NCI-H2081 treated with DMSO at 0.1 percent for 48 hours (cell line): ENCODE data around the gene CDH4.
"Not testable (repeated sequence)": the region's sequence is repeated elsewhere in the genome, so short reads cannot be mapped to it uniquely, and the experiment has no call there.

ENCODE experiments used
- DNase-seq: peaks from one replicate; lab custom pipeline; 2025; lab: John Stamatoyannopoulos, UW

The CDH4 gene

DNA sequence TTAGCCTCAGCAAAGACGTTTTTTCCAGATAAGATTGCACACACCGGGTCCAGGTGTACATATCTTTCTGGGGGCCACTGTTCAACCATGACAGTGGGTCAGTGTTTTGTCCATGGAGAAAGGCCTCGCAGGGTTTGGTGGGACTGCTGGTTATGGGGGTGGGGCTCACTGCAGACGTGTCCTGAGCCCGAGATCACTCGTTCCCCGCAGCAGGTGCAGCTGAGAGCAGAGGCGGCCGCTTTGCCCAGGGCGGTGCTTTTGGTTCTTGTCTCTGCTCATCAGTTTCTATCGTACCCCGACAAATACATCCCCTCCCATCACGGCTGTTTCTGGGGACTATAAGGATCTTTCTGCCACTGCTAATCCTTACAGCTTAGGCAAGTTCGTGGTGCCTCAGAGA, 166.9 kb downstream of the CDH4 start:
- no peak for DNase-seq

DNA sequence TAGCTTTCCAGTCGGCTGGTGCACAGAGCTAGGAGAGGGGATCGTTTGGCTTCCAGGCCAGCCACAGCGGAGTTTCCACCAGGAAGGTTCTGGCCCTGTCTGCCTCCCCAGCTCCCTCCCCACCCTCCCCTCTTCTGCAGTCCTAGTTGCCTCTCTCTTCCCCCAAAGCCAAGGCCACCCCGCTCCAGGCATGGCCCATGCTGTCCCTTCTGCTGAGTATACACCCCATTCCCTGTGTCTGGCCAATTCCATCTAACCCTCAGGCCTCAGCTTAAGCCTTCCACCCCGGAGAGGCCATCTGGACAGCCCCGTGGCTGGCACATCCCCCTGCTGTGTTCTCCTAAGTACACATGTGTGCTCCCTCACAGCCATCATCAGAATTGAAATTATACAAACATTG, 167.4 kb downstream of the CDH4 start:
- DNase-seq, result no peak

DNA sequence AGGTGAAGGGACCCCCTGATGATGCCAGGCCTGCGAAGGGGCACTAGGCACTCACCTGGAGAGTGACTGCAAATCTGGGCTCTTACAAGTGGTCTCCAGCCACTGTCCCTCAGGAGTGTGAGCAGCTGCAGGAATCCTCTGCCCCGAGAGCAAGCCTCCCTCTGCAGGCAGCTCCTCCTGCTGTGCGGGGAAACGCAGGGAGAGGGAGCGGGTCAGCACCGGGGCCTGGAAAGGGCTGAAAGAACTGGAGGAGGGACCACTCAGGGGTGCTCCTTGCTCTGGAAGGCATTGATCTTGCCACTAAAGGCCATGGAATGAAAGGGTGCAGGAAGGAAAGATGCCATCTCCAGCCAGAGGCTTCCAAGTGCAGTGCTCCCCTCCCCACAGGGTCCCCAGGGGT, 168.0 kb downstream of the CDH4 start:
- DNase-seq, result no peak

DNA sequence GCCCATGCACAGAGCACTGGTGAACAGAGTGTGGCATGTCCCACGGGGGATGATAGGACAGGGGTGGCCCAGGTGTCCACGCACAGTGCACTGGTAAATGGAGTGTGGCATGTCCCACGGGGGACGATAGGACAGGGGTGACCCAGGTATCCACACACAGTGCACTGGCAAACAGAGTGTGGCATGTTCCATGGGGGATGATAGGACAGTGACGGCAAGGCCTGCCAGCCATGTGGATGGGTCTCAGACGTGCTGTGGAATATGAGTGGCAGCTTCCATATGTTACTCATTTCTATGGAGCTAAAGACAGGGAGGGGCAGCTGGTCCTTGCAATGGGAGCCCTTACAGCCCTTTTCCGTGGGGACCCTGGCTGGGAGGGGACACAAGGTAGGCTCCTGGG, 168.7 kb downstream of the CDH4 start:
- DNase-seq, result no peak

DNA sequence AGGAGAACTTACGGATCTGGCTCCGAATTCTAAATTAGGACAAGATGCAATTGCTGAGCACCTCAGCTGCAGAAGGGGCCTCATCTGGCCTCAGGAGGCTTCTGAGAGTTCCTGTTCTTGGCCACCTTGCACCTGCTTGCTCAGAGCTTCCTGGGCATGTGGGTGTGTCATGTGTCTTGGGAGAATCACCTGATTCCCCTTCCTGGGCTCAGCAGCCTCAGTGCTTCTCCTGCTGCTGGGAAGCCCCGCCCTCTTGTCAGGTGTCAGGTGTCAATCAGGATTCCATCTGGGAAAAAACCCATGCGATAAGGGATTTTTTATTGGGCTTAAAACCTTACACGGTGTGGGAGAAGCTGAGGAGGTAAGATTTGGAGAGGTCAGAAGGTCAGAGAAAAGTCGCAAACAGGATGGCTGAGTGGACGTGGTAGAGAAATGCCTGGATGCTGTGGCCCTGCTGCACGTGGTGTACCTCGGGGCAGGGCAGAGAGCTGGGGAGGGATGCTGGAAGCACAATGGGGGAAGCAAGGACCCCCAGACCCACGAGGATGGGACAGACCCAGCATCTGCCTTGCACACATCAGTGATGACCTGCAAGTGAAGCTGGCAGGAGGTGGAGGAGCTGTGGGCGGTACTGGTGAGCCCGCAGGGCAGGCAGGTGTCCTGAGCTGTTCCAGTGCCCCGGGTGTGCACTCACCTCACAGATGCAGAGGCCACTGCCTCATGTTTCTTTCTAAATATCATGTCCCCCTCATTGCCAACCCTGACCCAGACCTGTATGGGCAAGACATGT, 170.8 kb downstream of the CDH4 start:
- DNase-seq, result no peak

DNA sequence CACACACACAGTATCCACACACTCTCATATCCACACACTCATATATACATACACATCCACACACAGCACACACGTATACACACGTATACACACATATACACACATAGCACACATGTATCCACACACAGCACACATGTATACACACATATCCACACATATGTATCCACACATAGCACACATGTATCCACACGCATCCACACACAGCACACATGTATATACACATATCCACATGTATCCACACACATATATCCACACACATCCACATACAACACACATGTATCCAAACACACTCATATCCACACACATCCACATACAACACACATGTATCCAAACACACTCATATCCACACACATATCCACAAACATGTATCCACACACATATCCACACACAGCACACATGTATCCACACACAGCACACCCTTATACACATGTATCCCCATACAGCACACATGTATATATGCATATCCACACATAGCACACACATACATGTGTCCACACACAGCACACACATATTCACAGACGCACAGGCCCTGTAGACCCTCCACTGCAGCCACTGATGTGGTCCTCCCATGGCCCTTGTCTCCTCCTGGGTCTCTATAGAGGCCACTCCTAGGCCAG, 172.1 kb downstream of the CDH4 start:
- no peak for DNase-seq

DNA sequence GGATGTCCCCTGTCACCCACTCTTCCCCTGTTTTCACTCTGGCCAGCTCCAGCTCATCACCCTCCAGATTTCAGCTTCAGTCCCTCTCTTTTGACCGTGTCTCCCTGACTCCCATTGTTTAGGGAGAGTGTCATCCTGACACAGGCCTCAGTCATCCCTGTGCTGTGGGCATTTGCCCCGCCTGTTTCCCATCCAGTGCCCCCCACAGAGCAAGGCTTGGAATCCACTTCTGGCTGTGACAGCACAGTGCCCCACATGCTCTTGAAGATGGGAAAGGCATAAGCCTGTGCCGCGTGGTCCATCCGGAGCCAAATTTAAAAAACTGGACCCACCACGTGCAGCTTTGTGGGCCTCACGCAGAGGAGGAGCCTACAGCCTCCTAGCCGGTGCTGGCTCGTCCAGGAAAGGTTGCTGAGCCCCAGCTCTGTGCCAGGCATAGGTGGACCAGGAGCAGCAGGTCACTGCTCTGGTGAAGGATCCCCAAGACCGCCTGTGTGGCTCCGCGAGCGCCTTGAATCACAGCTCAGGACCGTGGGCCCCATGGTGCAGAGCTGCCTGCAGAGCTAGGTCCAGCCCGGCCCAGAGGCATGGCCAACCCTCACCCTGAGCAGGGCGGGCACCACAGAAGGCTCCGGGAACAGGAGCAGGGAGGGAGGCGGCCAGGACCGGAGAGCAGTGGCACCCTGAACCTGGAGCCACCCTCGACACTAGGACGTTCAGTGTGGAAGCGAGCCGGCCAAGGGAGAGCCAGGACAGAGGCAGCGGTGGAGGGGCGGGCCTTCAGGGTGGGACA, 172.8 kb downstream of the CDH4 start:
- DNase-seq, result no peak

DNA sequence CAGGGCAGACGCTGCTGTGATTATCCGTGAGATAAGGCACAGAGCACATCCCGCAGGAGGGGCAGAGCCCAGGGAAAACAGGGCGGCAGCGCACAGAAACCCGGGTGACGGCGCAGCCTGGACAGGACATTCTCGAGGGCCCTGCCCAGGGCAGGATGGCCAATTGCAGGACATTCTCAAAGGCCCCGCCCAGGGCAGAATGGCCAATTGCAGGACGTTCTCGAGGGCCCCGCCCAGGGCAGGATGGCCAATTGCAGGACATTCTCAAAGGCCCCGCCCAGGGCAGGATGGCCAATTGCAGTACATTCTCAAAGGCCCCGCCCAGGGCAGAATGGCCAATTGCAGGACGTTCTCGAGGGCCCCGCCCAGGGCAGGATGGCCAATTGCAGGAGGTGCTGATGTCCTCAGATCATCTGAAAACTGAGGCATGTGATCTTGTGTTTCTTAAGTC, 173.5 kb downstream of the CDH4 start:
- not testable (repeated sequence) for DNase-seq

DNA sequence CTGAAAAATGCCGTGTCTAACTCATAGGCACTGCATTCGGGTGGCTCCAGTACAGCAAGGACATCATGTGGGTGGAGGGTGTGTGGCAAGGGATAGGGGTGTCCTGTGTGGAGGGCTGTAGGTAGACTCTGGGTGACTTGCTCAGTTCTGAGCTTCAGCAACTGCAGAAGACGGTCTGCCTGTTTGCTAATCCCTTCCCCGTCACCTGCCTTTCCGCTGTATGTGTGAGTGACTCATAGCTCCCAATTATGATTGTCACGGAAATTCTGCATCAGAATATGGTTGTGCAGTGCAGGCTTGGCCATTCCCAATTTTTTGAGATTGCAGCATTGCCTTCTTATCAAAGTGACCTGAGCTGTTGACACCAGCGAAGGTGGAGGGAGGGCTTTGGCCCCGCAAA, 174.3 kb downstream of the CDH4 start:
- DNase-seq, result no peak

DNA sequence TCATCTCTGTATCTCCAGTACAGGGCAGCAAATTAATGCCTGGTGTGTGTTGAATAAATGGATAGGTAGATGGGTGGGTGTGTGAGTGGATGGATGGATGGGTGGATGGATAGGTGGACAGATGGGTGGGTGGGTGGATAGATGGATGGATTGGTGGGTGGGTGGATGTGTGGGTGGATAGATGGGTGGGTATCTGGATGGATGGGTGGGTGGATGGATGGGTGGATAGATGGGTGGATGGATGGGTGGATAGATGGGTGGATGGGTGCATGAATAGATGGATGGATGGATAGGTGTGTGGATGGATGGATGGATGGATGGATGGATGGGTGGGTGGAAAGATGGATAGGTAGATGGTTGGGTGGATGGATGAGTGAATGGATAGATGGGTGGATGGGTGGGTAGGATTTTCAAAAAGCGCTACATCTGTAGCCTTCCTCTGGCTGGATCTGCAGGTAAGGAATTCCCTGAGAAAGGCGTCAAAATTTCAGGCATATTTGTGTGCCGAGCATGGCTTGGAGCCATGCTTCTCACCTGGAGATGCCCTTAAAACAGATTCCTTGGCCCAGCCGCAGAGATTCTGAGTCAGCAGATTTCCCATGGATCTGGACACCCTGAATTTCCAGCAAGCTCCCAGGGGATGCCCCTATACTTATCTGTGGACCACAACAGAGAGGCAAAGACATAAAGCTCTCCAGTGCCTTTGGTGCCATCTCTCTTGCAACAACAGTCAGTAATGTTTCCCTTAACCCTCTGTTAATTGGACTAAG, 177.6 kb downstream of the CDH4 start:
- DNase-seq, result no peak

DNA sequence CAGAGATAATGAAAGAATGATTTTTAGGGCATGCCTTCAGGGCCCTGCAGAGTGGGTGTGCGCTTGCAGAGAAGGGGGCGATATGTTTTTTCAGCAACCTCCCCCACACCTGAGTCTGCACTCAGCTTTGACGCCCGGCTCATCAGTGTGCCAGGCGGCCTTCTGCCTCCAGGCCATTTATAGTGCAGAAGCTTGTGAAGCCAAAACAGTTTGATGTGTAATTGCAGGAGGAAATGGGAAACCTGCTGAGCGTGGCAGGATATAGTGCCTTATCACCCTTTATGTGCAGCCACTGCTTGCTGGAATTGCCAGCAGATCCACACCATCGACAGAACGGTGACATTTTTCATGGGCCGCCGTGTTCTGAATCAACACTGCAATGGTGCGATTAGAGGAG, 178.2 kb downstream of the CDH4 start:
- no peak for DNase-seq

DNA sequence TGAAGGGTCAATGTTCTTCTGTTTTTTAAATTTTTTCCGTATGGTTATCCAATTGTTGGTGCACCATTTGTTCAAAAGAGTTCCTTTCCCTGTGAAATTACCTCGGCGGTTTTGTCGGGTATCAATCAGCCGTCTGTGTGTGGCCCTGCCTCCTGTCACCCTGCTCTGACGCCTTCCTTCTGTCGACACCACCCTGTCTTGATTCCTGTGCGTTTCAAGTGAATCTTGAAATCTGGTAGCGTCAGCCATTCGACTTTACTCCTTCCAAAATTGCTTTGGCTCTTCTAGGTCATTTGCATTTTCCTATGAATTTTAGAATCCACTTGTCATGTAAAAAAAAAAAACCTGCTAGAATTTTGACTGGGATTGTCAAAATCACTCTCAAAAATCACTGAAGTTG, 181.1 kb downstream of the CDH4 start:
- DNase-seq, result no peak

DNA sequence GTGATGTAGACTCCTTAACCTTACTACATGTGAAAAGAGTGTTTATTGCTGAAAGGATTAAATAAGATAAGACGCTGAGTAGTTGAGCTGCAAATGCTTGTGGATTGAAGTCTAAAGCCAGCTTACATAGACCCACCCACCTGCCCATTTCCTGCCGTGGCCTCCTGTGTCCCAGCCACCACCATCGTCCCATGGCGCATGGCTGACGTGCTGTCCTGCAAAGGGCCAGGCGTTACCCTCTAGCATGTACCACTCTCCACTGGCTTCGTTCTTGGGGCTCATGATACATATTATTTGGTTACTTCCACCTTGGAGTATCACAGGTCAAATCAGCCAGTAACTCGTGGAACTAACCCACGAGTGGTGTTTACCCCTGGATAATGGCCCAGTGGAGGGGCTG, 181.8 kb downstream of the CDH4 start:
- no peak for DNase-seq

DNA sequence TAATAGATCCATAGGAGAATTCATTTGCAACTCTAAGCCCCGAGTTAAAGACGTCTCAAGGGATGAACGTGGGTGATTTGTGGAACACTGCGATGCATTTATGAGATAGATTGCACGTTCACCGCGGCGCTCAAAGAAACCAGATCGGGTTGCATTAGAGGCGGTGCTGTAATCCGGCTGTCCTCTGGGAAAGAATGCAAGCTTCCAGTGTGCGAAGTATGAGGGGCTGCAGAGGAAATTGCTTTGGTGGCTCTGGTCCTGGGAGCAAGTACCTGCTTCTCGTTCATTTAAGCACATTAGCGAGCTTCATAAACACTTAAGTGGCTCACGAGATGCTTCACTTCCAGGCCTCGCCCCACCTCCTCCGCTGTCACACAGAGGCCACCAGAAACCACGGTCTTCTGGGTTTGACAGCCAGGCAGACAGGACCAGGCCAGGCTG, 182.3 kb downstream of the CDH4 start:
- no peak for DNase-seq

DNA sequence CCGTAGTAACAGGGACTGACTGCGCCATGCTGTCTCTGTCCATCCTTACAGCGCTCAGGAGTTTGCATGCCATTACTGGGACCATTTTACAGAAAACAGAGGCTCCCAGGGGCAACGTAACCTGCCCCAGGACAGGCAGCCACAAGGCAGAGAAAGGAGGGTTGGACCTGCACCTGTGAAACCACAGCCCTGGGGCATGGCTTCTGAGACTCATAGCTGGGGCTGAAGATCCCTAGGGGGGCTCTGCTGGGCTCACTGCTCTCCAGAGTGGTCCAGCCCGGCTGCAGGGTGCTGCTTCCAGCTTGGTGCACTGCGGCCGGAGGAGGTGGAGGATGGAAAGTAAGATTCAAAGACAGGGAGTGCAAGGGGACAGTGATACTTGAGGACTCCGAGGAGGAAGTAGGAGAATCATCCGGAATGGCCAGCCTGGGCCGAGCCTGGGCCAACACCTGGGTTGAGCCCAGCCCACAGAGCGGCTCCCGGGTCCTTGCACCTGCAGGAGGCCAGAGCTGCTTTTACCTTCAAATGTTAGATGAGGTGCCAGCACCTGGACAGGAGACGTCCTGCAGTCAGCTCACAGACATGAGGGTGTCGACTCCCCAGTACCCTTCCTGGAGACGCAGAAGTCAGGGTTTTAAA, 183.2 kb downstream of the CDH4 start:
- DNase-seq, result no peak

DNA sequence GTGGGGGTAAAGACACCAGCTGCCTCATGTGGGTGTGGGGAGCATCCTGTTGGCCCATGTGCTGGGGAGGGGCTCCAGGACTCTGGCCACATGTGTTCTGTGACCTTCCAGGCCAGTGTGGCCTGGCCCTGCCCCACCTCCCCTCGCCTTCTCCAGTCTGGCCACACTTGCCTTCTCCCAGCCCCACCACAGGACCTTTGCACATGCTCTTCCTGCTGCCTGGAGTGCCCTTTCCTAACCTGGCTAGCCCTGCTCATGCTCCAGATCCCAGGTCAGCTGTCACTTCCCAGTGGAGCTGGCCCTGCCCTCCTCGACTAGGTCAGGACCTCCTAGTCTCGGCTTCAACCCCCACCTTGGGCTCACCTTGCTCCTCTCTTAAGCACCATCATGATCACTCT, 183.8 kb downstream of the CDH4 start:
- DNase-seq, result no peak

DNA sequence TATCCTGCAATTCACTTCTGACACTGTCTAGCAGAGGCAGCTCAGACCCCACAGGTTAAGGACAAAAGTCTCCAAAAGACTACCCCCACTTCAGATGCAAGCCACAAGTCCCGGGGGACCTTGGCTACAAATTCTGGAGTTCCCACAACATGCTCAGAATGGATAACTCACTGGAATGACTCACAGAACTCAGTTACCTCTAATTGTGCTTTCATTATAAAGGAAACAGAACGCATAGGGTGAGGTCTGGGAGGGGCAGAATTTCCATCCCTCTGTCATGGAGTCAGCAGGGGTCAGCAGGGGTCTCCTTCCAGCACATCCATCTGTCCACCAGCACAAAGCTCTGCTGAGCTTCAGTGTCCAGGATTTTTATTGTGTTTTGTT, 184.2 kb downstream of the CDH4 start:
- DNase-seq, result no peak

DNA sequence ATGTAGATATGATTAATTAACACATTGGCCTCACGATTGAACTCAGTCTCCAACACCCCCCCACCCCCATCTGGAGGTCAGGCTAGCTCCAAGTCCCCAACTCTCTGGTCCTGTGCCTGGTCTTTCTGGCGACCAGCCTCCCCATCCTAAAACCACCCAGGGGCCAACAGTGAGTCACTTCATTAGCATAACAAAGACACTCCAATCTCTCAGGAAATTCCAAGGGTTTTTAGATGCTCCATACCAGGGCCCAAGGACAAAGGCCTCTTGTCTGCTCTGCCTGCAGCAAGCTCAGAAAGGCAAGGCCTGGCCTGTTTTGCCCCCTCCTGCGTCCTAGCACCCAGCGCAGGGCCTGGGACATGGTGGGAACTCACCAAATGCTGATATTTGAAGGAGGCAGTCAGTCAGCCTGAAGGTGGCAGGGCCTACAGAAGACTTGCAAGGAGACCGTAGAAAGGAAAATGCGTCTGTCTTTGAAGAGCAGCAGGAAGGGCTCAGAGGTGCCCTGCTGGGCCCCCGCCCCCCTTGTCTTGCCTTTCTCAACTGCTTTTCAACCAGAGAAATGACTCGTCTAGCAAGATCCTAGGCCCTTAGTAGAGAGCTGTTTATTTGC, 184.7 kb downstream of the CDH4 start:
- DNase-seq, result no peak

DNA sequence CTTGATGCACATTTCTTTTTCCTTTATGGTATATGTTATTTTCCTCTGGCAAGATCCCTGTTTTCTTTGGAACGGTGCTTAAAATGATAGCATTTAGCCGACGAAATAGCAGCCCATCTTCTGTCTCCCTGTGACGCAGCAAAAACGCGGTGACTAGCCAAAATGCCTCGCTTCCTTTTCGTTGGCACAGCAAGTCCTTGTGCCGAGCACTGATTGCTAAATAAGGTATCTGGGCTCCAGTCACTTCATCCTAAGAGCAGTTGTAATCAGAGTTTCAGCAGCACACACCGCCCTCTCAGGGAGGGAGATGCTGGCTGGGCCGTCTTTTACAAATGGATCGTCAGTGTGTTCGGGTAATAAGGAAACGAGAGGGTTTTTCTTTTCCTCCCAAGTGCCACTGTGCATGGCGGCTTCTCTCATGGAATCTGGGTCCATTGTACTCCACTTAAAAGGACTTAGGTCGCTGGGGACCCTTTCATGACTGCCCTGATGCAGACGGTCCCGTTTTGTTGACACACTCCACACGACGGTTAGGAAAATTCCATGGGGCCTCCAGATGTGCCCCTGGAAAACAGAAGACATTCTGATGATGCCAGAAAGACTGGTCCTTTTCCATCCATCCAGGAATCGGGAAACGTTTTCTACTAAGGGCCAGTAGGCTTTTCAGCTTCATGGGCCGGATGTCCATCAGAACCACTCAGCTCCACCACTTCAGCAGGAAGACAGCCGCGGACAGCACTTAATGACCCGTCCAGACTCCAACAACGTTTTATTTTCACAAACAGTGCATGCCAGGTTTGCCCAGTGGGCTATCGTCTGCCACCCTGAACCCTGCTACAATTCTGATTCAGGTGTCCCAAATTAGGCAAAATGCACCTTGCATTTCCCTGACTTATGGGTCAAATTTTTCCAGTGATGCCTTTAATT, 185.5 kb downstream of the CDH4 start:
- DNase-seq, result no peak

DNA sequence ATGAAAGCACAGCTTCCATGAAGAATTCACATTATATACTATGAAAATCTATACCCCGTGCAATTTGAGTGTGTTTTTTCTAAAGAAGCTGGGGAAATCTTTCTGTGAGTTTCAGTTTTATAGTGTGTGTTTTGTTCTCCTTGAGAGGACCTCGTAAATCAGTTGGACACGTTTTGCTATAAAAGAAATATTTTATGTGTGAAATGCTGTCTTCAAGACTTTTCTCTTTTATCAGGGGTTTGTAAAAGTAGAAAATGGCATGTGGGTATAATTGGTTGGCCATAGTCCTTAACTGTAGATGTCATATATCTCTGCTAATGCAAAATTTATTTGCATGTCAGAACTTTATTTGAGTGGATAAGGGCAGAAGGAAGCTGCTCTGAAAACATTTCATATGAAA, 186.2 kb downstream of the CDH4 start:
- no peak for DNase-seq
